WTC11 (cell line): ENCODE data around the gene MOGAT2. TPM values are rescaled to one million over a fixed set of nuclear protein-coding genes. Genes with fewer than 3 reads are reported as not detected.

ENCODE experiments used
- ATAC-seq: fragments of 200-7000 bp; cut with Tn5 transposase; 2 replicates; pipeline ENCODE4 v1.10.0; 2021; ENCODE audit warnings: mild to moderate bottlenecking, moderate library complexity
- CTCF ChIA-PET: fragments of 300-600 bp; sonication (Branson Sonifier 250); formaldehyde crosslinking; loops from one replicate; lab custom pipeline; 2021; ENCODE audit warnings: antibody characterized with exemption; lab: Charles Lee
- POLR2A ChIA-PET: fragments of 350-600 bp; sonication (Branson Sonifier 250); formaldehyde crosslinking; loops from one replicate; lab custom pipeline; 2021; ENCODE audit warnings: antibody characterized with exemption; lab: Charles Lee
- DNase-seq: peaks from one replicate; pipeline ENCODE4 v3.0.0; 2021; ENCODE audit warnings: low spot score
- H3K27ac Mint-ChIP-seq: 2 replicates; pipeline ENCODE4 v1.8.0; 2021; ENCODE audit warnings: mixed read lengths
- H3K27me3 Mint-ChIP-seq: 2 replicates; pipeline ENCODE4 v1.8.0; 2021; ENCODE audit warnings: low read depth, mild to moderate bottlenecking, moderate library complexity, mixed read lengths
- H3K36me3 Mint-ChIP-seq: 2 replicates; pipeline ENCODE4 v1.8.0; 2021; ENCODE audit warnings: mixed read lengths
- H3K4me1 Mint-ChIP-seq: 2 replicates; pipeline ENCODE4 v1.8.0; 2022; ENCODE audit warnings: mixed read lengths
- H3K4me3 Mint-ChIP-seq: 2 replicates; pipeline ENCODE4 v1.8.0; 2021; ENCODE audit warnings: mild to moderate bottlenecking, moderate library complexity, mixed read lengths
- H3K9me3 Mint-ChIP-seq: 2 replicates; pipeline ENCODE4 v1.8.0; 2021; ENCODE audit warnings: mixed read lengths
- FOXP1 ChIP-seq: sonication (generic); formaldehyde crosslinking; IDR thresholded peaks from 2 replicates; pipeline ENCODE4 v1.8.0; 2022; ENCODE audit warnings: missing genetic modification reagents, mild to moderate bottlenecking, moderate library complexity, borderline replicate concordance
- GABPB1 ChIP-seq: sonication (generic); formaldehyde crosslinking; IDR thresholded peaks from 2 replicates; pipeline ENCODE4 v1.8.1; 2023; ENCODE audit warnings: mild to moderate bottlenecking, missing genetic modification reagents
- GTF2I ChIP-seq: fragments of 250-450 bp; sonication (Bioruptor Pico); conservative IDR thresholded peaks from 2 replicates; pipeline ENCODE4 v1.4.0; 2021; ENCODE audit warnings: mild to moderate bottlenecking
- IRF2 ChIP-seq: sonication (generic); formaldehyde crosslinking; IDR thresholded peaks from 2 replicates; pipeline ENCODE4 v1.8.0; 2022; ENCODE audit warnings: low read depth, missing genetic modification reagents, borderline replicate concordance
- JAZF1 ChIP-seq: fragments of 250-450 bp; sonication (Bioruptor Pico); IDR thresholded peaks from 2 replicates; pipeline ENCODE4 v1.9.0; 2021; ENCODE audit warnings: moderate library complexity, mild to moderate bottlenecking, inconsistent platforms
- PRRX2 ChIP-seq: fragments of 250-450 bp; sonication (Bioruptor Pico); IDR thresholded peaks from 2 replicates; pipeline ENCODE4 v1.8.0; 2021; ENCODE audit warnings: mild to moderate bottlenecking
- SP1 ChIP-seq: sonication (generic); formaldehyde crosslinking; conservative IDR thresholded peaks from 2 replicates; pipeline ENCODE4 v1.8.1; 2022; ENCODE audit warnings: missing genetic modification reagents
- TP53 ChIP-seq: sonication (generic); formaldehyde crosslinking; IDR thresholded peaks from 2 replicates; pipeline ENCODE4 v1.8.1; 2023; ENCODE audit warnings: mild to moderate bottlenecking, missing genetic modification reagents
- ZBTB21 ChIP-seq: sonication (generic); formaldehyde crosslinking; IDR thresholded peaks from 2 replicates; pipeline ENCODE4 v1.8.1; 2023; ENCODE audit warnings: mild to moderate bottlenecking, missing genetic modification reagents, borderline replicate concordance
- ZNF121 ChIP-seq: sonication (generic); formaldehyde crosslinking; IDR thresholded peaks from 2 replicates; pipeline ENCODE4 v1.8.0; 2023; ENCODE audit warnings: missing genetic modification reagents
- ZNF317 ChIP-seq: sonication (generic); formaldehyde crosslinking; IDR thresholded peaks from 2 replicates; pipeline ENCODE4 v1.8.1; 2023; ENCODE audit warnings: low read depth, mild to moderate bottlenecking, moderate library complexity, missing genetic modification reagents, borderline replicate concordance
- ZNF416 ChIP-seq: fragments of 250-450 bp; sonication (Bioruptor Pico); IDR thresholded peaks from 2 replicates; pipeline ENCODE4 v1.9.0; 2021; ENCODE audit warnings: mild to moderate bottlenecking, inconsistent platforms
- total RNA-seq: library from RNA; stranded (reverse); gene quantifications from 3 replicates; pipeline ENCODE4 v1.2.3, GENCODE V29; 2021
- TF ChIP-seq, protein P1 (sequence below): sonication (generic); formaldehyde crosslinking; conservative IDR thresholded peaks from 2 replicates; pipeline ENCODE4 v1.8.1; 2022; ENCODE audit warnings: mild to moderate bottlenecking, missing genetic modification reagents
- TF ChIP-seq, protein P2 (sequence below): sonication (generic); formaldehyde crosslinking; conservative IDR thresholded peaks from 2 replicates; pipeline ENCODE4 v1.8.1; 2023; ENCODE audit warnings: mild to moderate bottlenecking, low read depth, missing genetic modification reagents, moderate library complexity
- TF ChIP-seq, protein P3 (sequence below): fragments of 250-450 bp; sonication (Bioruptor Pico); IDR thresholded peaks from 2 replicates; pipeline ENCODE4 v1.8.0; 2021; ENCODE audit warnings: mild to moderate bottlenecking
- TF ChIP-seq, protein P4 (sequence below): sonication (generic); formaldehyde crosslinking; IDR thresholded peaks from 2 replicates; pipeline ENCODE4 v1.8.1; 2022; ENCODE audit warnings: mild to moderate bottlenecking, moderate library complexity, missing genetic modification reagents
- TF ChIP-seq, protein P5 (sequence below): sonication (generic); formaldehyde crosslinking; IDR thresholded peaks from 2 replicates; pipeline ENCODE4 v1.8.1; 2022; ENCODE audit warnings: mild to moderate bottlenecking, missing genetic modification reagents, moderate library complexity, borderline replicate concordance
- TF ChIP-seq, protein P6 (sequence below): sonication (generic); formaldehyde crosslinking; IDR thresholded peaks from 2 replicates; pipeline ENCODE4 v1.8.0; 2022; ENCODE audit warnings: mild to moderate bottlenecking, missing genetic modification reagents

Gene MOGAT2
- total RNA-seq, 1 experiment from 2014 or later, result not detected

DNA sequence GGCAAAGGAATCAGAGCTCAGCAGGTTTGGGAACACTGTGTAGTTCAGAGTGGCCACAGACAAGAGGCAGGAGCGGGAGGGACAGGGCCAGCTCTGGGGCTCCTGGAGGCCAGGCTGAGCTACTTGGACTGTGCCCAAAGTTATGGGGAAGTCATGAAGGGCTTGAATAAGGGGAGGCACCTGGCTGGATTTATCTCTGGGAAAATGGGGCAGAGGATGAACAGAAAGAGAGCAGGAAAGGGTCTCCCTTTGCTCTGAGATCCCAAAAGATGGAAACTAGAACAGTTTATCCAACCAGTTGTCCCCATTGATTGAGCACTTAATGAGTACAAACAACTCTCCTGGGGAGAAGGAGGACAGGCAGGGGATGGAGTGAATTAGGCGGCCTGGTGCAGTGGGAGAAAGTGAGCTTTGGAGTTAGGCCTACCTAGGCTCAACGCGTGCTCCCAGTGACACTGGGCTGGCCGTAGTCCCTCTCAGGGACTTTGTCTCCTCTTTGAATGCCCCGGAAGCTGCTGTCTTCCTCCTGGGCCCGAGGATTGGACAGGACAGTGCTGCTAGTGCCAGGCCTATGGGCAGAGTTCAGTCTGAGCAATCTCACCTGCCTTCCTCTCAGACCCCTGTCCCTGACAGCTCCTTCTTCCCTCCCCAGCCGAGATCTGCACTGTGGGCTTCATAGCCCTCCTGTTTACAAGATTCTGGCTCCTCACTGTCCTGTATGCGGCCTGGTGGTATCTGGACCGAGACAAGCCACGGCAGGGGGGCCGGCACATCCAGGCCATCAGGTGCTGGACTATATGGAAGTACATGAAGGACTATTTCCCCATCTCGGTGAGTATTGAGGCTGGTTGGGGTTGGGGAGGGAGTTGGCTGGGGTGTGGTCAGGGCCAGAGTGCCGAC, 2.0 kb downstream of the MOGAT2 start:
- Mint-ChIP-seq H3K4me1 (peaks cover 11% of the 10 kb centered on the region), H3K4me3 (no peak overlapping the region), H3K27me3 (peaks cover 50% of the 10 kb centered on the region), H3K9me3 (no peaks in the 10 kb centered on the region), H3K27ac (no peak overlapping the region), H3K36me3 (no peaks in the 10 kb centered on the region)
- no peak for DNase-seq
- POLR2A ChIA-PET, result interaction anchor here (0.6 kb wide), 1 partner anchor 232 kb away, joined by 3 read pairs; no protein-coding TSS in a partner anchor
- TF ChIP-seq FOXP1 (CRISPR knock-in tag) (no peak), GABPB1 (0 out of 2 replicates have a peak, but pooled peaks have one; percentile 49)
- ATAC-seq, result no peak
- CTCF ChIA-PET, result interaction anchor here (0.8 to 1.6 kb wide), 2 partner anchors 14 to 122 kb away, joined by 3 to 9 read pairs; no protein-coding TSS in a partner anchor

DNA sequence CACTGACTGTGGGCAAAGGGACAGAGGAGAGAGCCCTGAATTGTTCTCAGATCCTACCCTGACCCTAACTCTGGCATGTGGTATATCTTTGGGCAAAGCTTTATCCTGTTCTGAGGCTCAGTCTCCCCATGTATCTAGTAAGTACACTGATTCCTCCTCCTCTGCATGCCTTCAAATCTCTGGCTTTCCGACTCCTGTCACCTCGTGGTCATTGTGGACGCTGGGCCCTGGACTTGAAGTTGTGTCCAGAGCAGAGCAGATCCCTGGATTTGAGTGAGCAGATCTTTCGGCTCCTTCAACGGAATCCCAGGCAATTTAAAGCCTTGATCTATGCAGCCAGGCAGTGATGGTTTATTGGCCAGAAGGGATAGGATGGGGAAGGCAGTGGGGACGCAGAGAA, 3.0 kb downstream of the MOGAT2 start:
- ChIA-PET CTCF (interaction anchor here (0.6 kb wide), 1 partner anchor 15 kb away, joined by 3 read pairs; no protein-coding TSS in a partner anchor), POLR2A (no interaction called here)
- Mint-ChIP-seq H3K36me3 (no peaks in the 10 kb centered on the region), H3K27ac (no peak overlapping the region), H3K4me1 (peaks cover 11% of the 10 kb centered on the region), H3K9me3 (no peaks in the 10 kb centered on the region), H3K4me3 (no peak overlapping the region), H3K27me3 (peaks cover 39% of the 10 kb centered on the region)
- ATAC-seq (no peak), DNase-seq (no peak)
- TF ChIP-seq ZNF317, result no peak
- no peak for TF ChIP-seq JAZF1 (CRISPR knock-in tag)
- TF ChIP-seq, protein P1, sequence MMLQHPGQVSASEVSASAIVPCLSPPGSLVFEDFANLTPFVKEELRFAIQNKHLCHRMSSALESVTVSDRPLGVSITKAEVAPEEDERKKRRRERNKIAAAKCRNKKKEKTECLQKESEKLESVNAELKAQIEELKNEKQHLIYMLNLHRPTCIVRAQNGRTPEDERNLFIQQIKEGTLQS (CRISPR knock-in tag), result no peak
- TF ChIP-seq IRF2, result no peak
- TF ChIP-seq ZNF416 (CRISPR knock-in tag), result no peak
- no peak for TF ChIP-seq GTF2I (CRISPR knock-in tag)
- TF ChIP-seq ZNF121 (CRISPR knock-in tag), result no peak

DNA sequence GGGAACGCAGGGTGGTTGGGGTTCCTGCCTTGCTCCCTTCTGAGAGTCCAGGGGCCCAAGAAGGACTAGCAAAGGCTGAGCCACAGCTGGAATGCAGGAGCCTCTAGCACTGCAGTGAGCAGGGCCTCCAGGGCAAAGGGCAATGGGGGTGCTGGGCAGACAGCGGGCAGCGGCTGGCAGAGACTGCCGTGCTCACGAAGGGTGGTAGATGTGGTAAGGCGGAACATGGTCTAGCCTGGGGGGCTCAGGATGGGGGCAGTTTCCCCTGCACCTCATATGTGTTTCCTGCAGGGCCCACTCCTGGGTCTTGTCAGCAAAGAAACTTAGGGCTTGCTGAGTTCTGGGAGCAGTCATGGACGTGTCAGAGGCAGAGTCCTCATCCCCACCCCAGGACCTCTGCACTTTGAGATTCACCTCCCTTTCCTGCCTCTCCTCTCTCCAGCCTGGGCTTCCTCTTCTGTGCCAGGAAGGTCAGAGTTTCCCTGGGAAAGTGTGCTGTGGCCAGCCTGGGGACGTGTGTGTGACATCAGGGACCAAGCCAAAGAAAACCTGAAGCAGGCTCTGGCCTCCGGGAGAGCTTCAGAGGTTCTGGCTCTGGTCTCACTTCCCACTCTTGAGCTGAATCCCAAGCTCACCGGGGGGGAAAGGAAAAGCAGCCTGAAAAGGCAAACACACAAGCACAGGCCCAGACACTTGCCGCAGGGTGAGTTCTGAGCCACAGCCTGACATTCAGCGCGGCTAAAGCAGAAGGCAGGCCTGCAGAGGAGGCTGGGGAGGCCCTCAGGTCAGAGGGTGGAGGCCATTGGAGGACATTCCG, 4.4 kb downstream of the MOGAT2 start:
- no peaks in the 10 kb centered on the region for H3K9me3 Mint-ChIP-seq
- POLR2A ChIA-PET, result no interaction called here
- TF ChIP-seq SP1 (CRISPR knock-in tag), result no peak
- TF ChIP-seq, protein P2, sequence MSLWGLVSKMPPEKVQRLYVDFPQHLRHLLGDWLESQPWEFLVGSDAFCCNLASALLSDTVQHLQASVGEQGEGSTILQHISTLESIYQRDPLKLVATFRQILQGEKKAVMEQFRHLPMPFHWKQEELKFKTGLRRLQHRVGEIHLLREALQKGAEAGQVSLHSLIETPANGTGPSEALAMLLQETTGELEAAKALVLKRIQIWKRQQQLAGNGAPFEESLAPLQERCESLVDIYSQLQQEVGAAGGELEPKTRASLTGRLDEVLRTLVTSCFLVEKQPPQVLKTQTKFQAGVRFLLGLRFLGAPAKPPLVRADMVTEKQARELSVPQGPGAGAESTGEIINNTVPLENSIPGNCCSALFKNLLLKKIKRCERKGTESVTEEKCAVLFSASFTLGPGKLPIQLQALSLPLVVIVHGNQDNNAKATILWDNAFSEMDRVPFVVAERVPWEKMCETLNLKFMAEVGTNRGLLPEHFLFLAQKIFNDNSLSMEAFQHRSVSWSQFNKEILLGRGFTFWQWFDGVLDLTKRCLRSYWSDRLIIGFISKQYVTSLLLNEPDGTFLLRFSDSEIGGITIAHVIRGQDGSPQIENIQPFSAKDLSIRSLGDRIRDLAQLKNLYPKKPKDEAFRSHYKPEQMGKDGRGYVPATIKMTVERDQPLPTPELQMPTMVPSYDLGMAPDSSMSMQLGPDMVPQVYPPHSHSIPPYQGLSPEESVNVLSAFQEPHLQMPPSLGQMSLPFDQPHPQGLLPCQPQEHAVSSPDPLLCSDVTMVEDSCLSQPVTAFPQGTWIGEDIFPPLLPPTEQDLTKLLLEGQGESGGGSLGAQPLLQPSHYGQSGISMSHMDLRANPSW (CRISPR knock-in tag), result no peak
- TF ChIP-seq, protein P3, sequence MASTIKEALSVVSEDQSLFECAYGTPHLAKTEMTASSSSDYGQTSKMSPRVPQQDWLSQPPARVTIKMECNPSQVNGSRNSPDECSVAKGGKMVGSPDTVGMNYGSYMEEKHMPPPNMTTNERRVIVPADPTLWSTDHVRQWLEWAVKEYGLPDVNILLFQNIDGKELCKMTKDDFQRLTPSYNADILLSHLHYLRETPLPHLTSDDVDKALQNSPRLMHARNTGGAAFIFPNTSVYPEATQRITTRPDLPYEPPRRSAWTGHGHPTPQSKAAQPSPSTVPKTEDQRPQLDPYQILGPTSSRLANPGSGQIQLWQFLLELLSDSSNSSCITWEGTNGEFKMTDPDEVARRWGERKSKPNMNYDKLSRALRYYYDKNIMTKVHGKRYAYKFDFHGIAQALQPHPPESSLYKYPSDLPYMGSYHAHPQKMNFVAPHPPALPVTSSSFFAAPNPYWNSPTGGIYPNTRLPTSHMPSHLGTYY, result no peak
- no peak for TF ChIP-seq PRRX2
- TF ChIP-seq, protein P4, sequence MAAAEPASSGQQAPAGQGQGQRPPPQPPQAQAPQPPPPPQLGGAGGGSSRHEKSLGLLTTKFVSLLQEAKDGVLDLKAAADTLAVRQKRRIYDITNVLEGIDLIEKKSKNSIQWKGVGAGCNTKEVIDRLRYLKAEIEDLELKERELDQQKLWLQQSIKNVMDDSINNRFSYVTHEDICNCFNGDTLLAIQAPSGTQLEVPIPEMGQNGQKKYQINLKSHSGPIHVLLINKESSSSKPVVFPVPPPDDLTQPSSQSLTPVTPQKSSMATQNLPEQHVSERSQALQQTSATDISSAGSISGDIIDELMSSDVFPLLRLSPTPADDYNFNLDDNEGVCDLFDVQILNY (CRISPR knock-in tag), result no peak
- no peak for TF ChIP-seq ZBTB21 (CRISPR knock-in tag)
- no peak for TF ChIP-seq TP53 (CRISPR knock-in tag)
- TF ChIP-seq, protein P5, sequence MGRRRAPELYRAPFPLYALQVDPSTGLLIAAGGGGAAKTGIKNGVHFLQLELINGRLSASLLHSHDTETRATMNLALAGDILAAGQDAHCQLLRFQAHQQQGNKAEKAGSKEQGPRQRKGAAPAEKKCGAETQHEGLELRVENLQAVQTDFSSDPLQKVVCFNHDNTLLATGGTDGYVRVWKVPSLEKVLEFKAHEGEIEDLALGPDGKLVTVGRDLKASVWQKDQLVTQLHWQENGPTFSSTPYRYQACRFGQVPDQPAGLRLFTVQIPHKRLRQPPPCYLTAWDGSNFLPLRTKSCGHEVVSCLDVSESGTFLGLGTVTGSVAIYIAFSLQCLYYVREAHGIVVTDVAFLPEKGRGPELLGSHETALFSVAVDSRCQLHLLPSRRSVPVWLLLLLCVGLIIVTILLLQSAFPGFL, result no peak
- TF ChIP-seq, protein P6, sequence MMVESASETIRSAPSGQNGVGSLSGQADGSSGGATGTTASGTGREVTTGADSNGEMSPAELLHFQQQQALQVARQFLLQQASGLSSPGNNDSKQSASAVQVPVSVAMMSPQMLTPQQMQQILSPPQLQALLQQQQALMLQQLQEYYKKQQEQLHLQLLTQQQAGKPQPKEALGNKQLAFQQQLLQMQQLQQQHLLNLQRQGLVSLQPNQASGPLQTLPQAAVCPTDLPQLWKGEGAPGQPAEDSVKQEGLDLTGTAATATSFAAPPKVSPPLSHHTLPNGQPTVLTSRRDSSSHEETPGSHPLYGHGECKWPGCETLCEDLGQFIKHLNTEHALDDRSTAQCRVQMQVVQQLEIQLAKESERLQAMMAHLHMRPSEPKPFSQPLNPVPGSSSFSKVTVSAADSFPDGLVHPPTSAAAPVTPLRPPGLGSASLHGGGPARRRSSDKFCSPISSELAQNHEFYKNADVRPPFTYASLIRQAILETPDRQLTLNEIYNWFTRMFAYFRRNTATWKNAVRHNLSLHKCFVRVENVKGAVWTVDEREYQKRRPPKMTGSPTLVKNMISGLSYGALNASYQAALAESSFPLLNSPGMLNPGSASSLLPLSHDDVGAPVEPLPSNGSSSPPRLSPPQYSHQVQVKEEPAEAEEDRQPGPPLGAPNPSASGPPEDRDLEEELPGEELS (CRISPR knock-in tag), result no peak

More for the DNA sequence above, 4.4 kb downstream of the MOGAT2 start:
- Mint-ChIP-seq H3K27me3 (peaks cover 25% of the 10 kb centered on the region), H3K4me1 (peaks cover 2% of the 10 kb centered on the region), H3K36me3 (no peaks in the 10 kb centered on the region), H3K4me3 (no peak overlapping the region), H3K27ac (no peak overlapping the region)
- DNase-seq, result no peak
- no peak for ATAC-seq
- CTCF ChIA-PET, result interaction anchor here (0.7 to 2.5 kb wide), 11 partner anchors 8 to 175 kb away, joined by 3 to 18 read pairs (median 7); partner anchors contain the start of gene DGAT2
